GM18517 (cell line): ENCODE measurements around the gene RAB3D.
A peak's percentile ranks its signal among the peaks of the same experiment; 100 is the strongest.
"Not testable (repeated sequence)": the region's sequence is repeated elsewhere in the genome, so short reads cannot be mapped to it uniquely, and the experiment has no call there.

Experiments
- ATAC-seq: cut with Tn5 transposase; IDR thresholded peaks from one replicate; pipeline ENCODE4 v1.9.1; 2021; ENCODE audit warnings: mild to moderate bottlenecking, moderate library complexity; ENCODE audit not compliant: unreplicated experiment

Gene RAB3D, protein sequence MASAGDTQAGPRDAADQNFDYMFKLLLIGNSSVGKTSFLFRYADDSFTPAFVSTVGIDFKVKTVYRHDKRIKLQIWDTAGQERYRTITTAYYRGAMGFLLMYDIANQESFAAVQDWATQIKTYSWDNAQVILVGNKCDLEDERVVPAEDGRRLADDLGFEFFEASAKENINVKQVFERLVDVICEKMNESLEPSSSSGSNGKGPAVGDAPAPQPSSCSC

GRCh38 chr19:11339254-11340098, at the start of gene RAB3D:
RAB3D (minus strand) TSS chr19:11339657; CDS start chr19:11337399, 2,258 bp downstream.
- no peak for ATAC-seq

- no peak for ATAC-seq
These were observed 47.9 kb upstream of the RAB3D start for GRCh38 chr19:11387162-11388034.

- no peak for ATAC-seq
These were observed 45.3 kb upstream of the RAB3D start for GRCh38 chr19:11384778-11385129.

GRCh38 chr19:11383706-11384048, 44.2 kb upstream of the RAB3D start:
- ATAC-seq = no peak

DNA sequence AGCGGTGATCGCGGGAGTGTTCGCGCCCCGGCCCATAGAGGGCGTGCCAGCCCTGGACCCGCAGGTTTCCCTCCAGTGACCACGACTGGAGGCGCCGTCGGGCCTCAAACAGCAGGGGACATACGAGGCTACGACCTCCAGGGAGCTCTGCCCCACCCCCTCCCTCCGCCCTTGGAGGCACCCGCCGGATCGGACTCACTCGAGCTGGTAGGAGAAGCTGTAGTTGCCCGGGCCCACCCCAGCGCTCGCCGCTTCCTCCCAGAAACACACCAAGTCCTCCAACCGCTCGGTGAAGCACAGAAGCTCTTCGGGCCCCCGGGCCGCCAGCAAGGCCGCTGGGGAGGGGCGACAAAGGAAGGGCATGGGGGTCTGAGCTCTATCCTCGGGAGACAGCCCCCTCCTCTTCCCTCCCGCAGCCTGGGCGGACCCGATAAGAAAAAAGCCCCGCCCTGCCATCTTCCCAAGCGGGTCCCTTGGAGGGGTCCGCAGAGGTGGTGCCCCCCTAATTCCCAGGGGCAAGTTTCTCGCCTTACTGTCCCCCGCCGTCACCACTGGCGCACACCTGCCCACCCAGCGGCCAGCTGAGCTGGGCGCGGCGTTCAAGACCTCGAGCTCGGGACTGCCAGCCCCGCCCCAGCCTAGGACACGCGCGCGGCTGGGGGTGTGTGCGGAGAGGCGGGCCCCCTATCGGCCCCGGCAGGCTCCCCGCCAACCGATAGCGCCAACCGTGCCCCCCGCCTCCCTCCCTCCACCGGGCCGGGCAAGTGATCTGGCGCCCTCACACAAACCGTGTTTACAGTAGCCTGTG, 43.6 kb upstream of the RAB3D start:
- no peak for ATAC-seq

DNA sequence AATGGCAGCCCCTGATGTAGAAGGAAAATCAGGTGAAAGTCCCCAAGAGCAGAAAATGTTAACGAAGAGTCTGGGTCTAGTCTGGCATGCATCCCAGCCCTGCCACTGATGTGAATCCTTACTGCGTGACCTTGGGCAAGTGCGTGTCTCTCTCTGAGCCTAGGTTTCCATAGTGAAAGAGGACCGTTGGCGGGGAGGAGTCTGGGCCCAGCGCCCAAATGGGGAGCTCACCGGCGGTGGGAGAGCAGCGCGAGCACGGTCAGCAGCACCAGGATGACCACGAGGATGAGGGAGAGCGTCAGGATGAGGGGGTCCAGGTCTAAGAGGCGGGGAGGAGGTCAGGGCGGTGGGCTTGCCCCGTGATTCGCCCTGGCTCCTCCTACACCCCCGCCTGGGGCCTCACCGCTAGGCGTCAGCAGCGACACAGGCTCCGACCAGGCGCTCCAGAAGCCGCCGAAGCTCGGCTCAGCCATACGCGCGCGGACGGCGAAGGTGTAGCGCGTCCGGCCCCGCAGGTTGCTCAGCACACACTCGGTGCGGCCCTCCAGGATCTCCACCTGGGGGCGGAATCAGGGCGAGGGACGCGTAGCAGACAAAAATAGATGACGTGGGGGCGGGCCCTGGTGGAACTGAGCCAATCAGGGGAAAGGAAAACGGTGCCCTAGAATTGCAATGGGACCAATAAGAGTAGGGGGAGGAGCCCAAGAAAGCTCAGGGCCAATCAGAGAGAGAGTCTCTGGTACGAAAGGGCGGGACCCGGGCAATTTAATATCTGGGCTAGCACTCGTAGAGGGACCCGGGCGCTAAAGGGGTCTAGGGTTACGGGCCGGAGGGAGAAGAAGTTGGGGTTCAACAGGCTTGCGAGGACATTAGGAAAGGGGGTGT, 41.4 kb upstream of the RAB3D start:
- peak; percentile 79 for ATAC-seq

DNA sequence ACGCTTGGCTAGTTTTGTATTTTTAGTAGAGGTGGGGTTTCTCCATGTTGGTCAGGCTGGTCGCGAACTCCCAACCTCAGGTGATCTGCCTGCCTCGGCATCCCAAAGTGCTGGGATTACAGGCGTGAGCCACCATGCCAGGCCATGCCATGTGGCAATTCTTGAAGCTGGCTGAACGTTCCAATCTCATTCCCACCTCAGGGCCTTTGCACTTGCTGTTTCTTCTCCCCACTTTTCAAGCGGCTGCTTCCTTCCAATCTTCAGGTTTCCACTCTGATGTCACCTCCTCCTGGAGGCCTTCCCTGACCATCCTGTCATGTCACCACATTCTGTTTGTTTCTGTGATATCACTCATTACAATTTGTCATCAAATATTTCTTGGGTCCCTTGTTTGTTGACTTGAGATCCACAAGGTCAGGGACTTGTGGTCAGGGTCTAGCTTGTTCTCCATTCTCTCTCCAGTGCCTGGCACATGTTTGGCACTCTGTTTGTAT, 40.4 kb upstream of the RAB3D start:
- no peak for ATAC-seq

DNA sequence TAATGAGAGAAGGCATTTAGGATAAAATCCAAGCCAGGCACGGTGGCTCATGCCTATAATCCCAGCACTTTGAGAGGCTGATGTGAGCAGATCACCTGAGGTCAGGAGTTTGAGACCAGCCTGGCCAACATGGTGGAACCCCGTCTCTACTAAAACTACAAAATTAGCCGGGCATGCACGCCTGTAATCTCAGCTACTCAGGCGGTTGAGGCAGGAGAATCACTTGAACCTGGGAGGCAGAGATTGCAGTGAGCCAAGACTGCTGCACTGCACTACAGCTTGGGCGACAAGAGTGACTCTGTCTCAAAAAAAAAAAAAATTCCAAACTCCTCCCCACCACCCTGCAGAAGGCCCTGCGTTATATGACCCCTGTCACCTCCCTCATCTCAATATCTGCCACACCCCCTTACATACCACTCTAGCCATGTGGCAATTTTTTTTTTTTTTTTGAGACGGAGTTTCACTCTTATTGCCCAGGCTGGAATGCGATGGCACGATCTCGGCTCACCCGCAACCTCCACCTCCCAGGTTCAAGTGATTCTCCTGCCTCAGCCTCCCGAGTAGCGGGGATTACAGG, 39.9 kb upstream of the RAB3D start:
- not testable (repeated sequence) for ATAC-seq

DNA sequence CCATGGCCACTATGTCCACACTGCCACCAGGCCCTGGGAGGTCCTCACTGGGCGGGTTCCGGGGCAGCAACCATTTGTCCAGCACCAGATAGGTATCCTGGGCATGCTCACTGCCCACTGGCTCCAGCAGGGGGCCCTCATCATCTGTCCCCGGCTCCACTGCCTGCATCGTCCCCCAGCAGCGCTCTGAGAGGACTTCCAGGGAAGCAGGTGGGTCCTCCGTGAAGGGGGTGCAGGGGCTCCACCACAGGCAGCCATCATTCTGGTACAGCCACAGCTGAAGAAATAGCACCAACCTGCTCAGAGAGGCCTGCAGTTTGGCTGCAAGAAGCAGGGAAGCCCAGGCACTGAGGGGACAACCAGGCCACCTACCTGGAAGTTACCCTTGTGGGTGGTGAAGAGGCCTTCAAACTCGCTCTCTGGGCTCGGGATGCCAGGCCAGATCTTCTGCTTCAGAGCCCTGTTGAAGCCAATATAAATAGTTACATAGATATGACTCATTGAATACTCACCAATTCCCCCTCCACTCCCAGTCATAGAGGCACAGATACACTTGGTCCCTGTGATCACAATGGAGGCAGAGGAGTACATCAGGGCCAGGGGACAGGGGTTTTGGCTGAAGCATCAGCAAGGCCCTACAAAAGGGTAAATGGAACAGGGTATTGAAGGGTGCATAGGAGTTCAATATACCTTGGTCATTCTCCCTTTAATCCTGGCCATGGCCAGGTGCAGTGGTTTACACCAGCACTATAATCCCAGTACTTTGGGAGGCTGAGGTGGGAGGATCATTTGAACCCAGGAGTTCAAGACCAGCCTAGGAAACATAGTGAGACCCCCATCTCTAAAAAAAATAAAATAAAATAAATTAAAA, 39.1 kb upstream of the RAB3D start:
- no peak for ATAC-seq

GRCh38 chr19:11377756-11378155, 38.3 kb upstream of the RAB3D start:
- ATAC-seq = no peak

DNA sequence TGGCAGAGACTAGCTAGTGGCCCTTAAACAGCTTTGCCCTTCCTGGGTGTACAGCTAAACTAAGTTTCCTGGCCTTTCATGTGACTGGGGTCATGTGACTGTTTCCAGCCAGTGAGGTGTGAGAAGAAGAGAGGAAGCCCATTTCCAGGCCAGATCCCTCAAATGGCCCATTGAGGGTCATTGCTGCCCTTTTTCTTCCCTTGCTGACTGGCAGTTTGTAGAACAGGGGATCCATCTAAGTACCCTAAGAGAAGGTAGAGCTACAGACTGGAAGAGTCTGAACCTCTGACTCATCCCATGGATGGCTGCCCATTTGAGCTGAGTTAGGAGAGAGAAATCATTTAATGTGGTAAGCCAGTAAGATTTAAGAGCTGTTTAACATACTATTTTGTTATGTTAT, 37.8 kb upstream of the RAB3D start:
- ATAC-seq = no peak

DNA sequence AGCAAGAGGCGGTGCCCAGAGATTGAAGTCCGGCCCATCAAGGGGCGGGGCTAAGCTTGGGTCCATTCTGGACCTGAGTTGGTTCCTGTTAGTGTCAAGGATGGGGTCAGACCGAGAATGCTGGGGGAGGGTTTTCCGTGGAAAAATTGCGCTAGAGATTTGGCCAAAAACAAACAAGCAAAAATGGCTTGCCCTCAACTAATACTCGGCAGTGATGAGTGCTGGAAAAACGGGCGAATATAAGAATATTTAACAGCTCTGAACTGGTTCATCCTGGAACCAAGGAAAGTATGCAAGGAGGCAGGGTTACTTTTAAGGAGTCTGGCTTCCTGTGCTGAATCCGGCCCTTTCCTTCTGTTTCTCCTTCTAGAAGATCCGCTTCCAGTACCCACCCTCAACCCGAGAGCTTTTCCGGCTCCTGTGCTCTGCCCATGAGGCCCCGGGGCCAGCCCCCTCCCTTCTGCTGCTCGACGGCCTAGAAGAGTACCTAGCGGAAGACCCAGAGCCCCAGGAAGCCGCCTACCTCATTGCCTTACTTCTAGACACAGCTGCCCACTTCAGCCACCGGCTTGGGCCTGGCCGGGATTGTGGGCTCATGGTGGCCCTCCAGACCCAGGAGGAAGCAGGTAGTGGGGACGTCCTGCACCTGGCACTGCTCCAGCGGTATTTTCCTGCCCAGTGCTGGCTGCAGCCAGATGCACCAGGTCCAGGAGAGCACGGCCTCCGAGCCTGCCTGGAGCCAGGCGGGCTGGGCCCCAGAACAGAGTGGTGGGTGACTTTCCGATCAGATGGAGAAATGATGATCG, 35.9 kb upstream of the RAB3D start:
- ATAC-seq = peak; percentile 15

GRCh38 chr19:11374433-11375142, 35.1 kb upstream of the RAB3D start, which contains the start of gene SWSAP1:
SWSAP1 (plus strand) TSS chr19:11374666; CDS start chr19:11374681, 15 bp downstream.
- ATAC-seq = peak; percentile 86

- ATAC-seq = no peak
These were observed 34.5 kb upstream of the RAB3D start for GRCh38 chr19:11373885-11374432.

- no peak for ATAC-seq
These were observed 33.9 kb upstream of the RAB3D start for GRCh38 chr19:11373166-11373884.

GRCh38 chr19:11370744-11371143, 31.3 kb upstream of the RAB3D start:
- no peak for ATAC-seq
